NCI-H2196 treated with DMSO at 0.1 percent for 48 hours (cell line): ENCODE measurements around the gene ZBTB24.
"Not testable (repeated sequence)": the region's sequence is repeated elsewhere in the genome, so short reads cannot be mapped to it uniquely, and the experiment has no call there.

ENCODE experiments used
- DNase-seq: peaks from one replicate; lab custom pipeline; 2025; ENCODE audit not compliant: unreplicated experiment; lab: John Stamatoyannopoulos, UW

ZBTB24 gene

GRCh38 chr6:109482905-109483734, at the start of gene ZBTB24:
TSS of gene ZBTB24 (minus strand) at chr6:109483219. CDS start at chr6:109482026, 1,193 bp downstream.
- peak; percentile 80 for DNase-seq

DNA sequence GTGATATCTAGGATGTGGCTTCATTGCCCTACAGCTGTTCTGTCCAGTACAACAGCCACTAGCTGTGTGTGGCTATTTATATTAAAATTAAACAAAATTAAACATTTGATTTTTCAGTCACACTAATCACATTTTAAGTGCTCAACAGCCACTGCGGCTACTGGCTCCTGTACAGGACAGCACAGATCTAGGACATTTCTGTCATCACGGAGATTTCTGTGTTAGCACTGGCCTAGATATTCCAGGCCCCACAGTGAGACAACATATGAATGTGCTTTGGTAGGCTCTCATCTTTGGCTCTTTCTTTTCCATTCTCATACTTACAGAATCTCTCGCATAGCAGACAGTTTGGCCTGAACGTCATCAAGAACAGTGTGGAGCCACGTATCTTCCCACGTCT, 48.4 kb upstream of the ZBTB24 start:
- DNase-seq: no peak

GRCh38 chr6:109527989-109528388, 45.0 kb upstream of the ZBTB24 start:
- no peak for DNase-seq

- DNase-seq: peak; percentile 48
Observed at GRCh38 chr6:109526905-109527628, 44.0 kb upstream of the ZBTB24 start.

- no peak for DNase-seq
Observed at GRCh38 chr6:109524129-109524528, 41.1 kb upstream of the ZBTB24 start.

DNA sequence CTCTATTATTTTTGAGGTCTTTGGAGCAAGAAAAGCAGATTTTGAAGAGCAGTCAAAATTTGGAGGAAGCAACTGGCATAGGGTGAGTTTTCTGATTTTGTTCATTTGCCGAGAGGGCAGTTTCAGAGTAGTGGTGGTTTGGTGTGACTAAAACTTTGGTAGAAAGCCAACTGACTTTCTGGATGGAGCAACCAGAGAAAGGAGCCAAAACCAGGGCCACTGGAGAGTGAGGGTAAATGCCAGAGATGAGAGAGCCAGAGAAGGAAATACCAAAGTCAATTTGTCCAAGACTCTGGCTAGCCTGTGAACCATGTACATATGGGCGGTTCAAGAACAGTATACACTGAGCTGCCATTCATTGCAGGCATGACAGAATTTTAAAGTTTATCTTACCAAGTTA, 40.5 kb upstream of the ZBTB24 start:
- no peak for DNase-seq

- DNase-seq: no peak
Observed at GRCh38 chr6:109521080-109521479, 38.1 kb upstream of the ZBTB24 start.

GRCh38 chr6:109519647-109520046, 36.6 kb upstream of the ZBTB24 start:
- not testable (repeated sequence) for DNase-seq

- DNase-seq: no peak
Observed at GRCh38 chr6:109516929-109517328, 33.9 kb upstream of the ZBTB24 start.

GRCh38 chr6:109515781-109516409, 32.9 kb upstream of the ZBTB24 start:
- no peak for DNase-seq

GRCh38 chr6:109514946-109515345, 31.9 kb upstream of the ZBTB24 start:
- no peak for DNase-seq

- no peak for DNase-seq
Observed at GRCh38 chr6:109513571-109514071, 30.6 kb upstream of the ZBTB24 start.

- DNase-seq: no peak
Observed at GRCh38 chr6:109512271-109512817, 29.3 kb upstream of the ZBTB24 start.

DNA sequence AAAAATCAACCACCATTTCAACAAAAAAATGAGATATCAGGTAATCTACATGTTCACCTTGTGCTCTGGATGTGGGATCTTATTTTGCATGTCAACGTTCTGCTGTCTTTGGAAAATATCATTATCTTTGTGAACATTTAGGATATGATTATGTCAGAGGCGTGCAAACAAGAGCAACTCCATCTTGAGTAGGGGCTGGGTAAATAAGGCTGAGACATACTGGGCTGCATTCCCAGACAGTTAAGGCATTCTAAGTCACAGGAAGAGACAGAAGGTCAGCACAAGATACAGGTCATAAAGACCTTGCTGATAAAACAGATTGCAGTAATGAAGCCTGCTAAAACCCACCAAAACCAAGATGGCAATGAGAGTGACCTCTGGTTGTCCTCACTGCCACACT, 28.8 kb upstream of the ZBTB24 start:
- no peak for DNase-seq

- DNase-seq: no peak
Observed at GRCh38 chr6:109510358-109510757, 27.3 kb upstream of the ZBTB24 start.

- DNase-seq: no peak
Observed at GRCh38 chr6:109508166-109508860, 25.3 kb upstream of the ZBTB24 start.

DNA sequence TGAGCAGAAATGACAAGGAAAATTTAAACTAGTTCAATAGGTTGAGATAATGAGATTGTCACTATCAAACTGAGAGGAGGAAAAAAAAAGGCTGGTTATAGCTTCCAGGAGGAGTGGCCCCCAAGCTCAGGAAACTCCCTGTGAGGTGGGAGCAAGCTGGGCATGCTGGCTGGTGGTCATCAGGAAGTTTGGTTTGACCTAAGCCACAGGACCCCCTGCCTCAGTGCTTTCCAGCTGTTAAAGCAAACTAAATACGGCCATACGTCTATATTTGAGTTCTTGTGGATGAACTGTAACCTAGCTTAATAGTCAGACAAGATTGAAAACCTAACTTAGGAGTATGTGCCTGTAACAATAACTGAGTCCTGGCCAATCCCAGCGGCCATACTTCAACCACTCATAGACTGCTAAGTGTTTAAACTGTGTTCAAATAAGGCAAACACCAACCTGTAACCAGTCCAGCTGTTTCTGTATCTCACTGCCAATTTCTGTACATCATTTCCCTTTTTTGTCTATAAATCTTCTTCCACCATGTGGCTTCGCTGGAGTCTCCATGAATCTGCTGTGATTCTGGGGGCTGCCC, 24.6 kb upstream of the ZBTB24 start:
- DNase-seq: no peak

- no peak for DNase-seq
Observed at GRCh38 chr6:109506841-109507240, 23.8 kb upstream of the ZBTB24 start.

DNA sequence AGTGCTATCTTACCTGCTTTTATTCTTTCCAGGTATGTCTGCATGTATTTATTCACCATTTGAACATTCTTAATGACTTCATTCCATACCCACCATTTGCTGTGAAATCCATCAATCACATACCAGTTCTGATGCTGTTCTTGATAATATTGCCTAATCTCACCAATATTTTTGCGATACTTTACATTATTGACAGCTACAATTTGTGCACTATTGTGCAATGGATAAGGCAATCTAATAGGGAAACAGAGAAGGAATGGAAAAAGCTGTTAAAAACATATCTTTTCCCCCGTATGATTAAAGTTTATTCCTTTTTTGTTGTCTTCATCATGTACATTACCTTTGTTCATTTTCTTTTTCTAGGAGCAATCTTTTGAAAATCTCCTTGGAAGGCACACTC, 23.3 kb upstream of the ZBTB24 start:
- no peak for DNase-seq
